PC-3 (cell line): ENCODE results near the gene HNRNPD.

Experiments used
- EZH2 ChIP-seq: fragments of 300-600 bp; sonication (generic); IDR thresholded peaks from one replicate; pipeline ENCODE4 v1.6.1; 2017; ENCODE audit warnings: antibody characterized with exemption, mild to moderate bottlenecking, low read length; ENCODE audit not compliant: unreplicated experiment
- EZH2phosphoT487 ChIP-seq: fragments of 300-600 bp; sonication (generic); IDR thresholded peaks from 2 replicates; pipeline ENCODE4 v1.6.1; 2018; ENCODE audit warnings: mild to moderate bottlenecking, antibody characterized with exemption, low read length, borderline replicate concordance
- TF ChIP-seq, protein P1 (sequence below): fragments of 300-600 bp; sonication (generic); conservative IDR thresholded peaks from 2 replicates; pipeline ENCODE4 v1.5.1; 2017; ENCODE audit warnings: antibody characterized with exemption, low read depth, mild to moderate bottlenecking, low read length

GRCh38 chr4:82358847-82359246 lies 14.9 kb downstream of the HNRNPD start:
- TF ChIP-seq, protein P1, sequence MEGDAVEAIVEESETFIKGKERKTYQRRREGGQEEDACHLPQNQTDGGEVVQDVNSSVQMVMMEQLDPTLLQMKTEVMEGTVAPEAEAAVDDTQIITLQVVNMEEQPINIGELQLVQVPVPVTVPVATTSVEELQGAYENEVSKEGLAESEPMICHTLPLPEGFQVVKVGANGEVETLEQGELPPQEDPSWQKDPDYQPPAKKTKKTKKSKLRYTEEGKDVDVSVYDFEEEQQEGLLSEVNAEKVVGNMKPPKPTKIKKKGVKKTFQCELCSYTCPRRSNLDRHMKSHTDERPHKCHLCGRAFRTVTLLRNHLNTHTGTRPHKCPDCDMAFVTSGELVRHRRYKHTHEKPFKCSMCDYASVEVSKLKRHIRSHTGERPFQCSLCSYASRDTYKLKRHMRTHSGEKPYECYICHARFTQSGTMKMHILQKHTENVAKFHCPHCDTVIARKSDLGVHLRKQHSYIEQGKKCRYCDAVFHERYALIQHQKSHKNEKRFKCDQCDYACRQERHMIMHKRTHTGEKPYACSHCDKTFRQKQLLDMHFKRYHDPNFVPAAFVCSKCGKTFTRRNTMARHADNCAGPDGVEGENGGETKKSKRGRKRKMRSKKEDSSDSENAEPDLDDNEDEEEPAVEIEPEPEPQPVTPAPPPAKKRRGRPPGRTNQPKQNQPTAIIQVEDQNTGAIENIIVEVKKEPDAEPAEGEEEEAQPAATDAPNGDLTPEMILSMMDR, result no peak
- TF ChIP-seq EZH2phosphoT487 (no peak), EZH2 (no peak)
